Body of pancreas (tissue), 4 donors: ENCODE results near the gene KCNQ4. TPM values are rescaled to one million over a fixed set of nuclear protein-coding genes. Genes with fewer than 3 reads are reported as not detected.

Source experiments
- ATAC-seq: fragments of 150-250 bp; one replicate; pipeline ENCODE4 v1.9.1; 2016
- DNase-seq, 4 donors: peaks; one replicate each; pipeline ENCODE4 v3.0.0-alpha.2; 2019
- H3K27ac ChIP-seq, 4 donors: fragments of 200-600 bp; sonication (generic); 1 replicate in 3 of 4; 2 replicates in 1 of 4; pipeline versions ENCODE4 v1.5.1 to v1.6.1; 2016 to 2019; ENCODE audit warnings: mild to moderate bottlenecking in 1 of 4, mixed read lengths in 1 of 4, moderate library complexity in 1 of 4
- H3K27me3 ChIP-seq, 2 donors: fragments of 200-600 bp; sonication (generic); one replicate each; pipeline ENCODE4 v1.6.0; 2016; ENCODE audit warnings: mild to moderate bottlenecking in 1 of 2
- H3K36me3 ChIP-seq, 2 donors: fragments of 200-600 bp; sonication (generic); replicated peaks in 1 of 2; 2 replicates each; pipeline ENCODE4 v1.5.1; 2016; ENCODE audit warnings: low read depth in 2 of 2; ENCODE audit not compliant: insufficient read depth in 1 of 2
- H3K4me1 ChIP-seq: fragments of 200-600 bp; sonication (generic); one replicate; pipeline ENCODE4 v1.6.0; 2016
- H3K4me3 ChIP-seq, 2 donors: fragments of 200-600 bp; sonication (generic); 1 replicate in 1 of 2; 2 replicates in 1 of 2; pipeline ENCODE4 v1.5.1; 2016 to 2019
- H3K9me3 ChIP-seq, 3 donors: fragments of 200-600 bp; sonication (generic); 1 replicate in 2 of 3; 2 replicates in 1 of 3; pipeline ENCODE4 v1.5.1; 2016
- POLR2A ChIP-seq, 3 donors: fragments of 450-650 bp; IDR thresholded peaks; one replicate each; pipeline ENCODE4 v1.6.1; 2016; ENCODE audit warnings: antibody characterized with exemption in 3 of 3, mild to moderate bottlenecking in 2 of 3
- WGBS, 2 donors: methylation state at CpG; one replicate each; pipeline ENCODE4 v1.1.5; 2017; 5-methylcytosine and 5-hydroxymethylcytosine counted together
- intact Hi-C: fragments of 100-400 bp; cut with DNase I; formaldehyde crosslinking; loops from one replicate; pipeline ENCODE4 v1.15.1; 2023
- total RNA-seq, 2 donors: library from RNA; depleted of rRNA; stranded (reverse); fragments of >200 nt; gene quantifications; one replicate each; pipeline ENCODE4 v1.1.0, GENCODE V29; 2016
- TF ChIP-seq, protein P1 (sequence below), 7 experiments: fragments of 450-650 bp in 4 of 7; fragments of 200-600 bp in 3 of 7; sonication (generic) in 3 of 7; IDR thresholded peaks; one replicate each; pipeline ENCODE4 v1.5.1; 2016 to 2019; ENCODE audit warnings: antibody characterized with exemption in 7 of 7

KCNQ4 gene
- total RNA-seq, 2 donors from 2014 or later, result 1.8 to 4.0 TPM

DNA sequence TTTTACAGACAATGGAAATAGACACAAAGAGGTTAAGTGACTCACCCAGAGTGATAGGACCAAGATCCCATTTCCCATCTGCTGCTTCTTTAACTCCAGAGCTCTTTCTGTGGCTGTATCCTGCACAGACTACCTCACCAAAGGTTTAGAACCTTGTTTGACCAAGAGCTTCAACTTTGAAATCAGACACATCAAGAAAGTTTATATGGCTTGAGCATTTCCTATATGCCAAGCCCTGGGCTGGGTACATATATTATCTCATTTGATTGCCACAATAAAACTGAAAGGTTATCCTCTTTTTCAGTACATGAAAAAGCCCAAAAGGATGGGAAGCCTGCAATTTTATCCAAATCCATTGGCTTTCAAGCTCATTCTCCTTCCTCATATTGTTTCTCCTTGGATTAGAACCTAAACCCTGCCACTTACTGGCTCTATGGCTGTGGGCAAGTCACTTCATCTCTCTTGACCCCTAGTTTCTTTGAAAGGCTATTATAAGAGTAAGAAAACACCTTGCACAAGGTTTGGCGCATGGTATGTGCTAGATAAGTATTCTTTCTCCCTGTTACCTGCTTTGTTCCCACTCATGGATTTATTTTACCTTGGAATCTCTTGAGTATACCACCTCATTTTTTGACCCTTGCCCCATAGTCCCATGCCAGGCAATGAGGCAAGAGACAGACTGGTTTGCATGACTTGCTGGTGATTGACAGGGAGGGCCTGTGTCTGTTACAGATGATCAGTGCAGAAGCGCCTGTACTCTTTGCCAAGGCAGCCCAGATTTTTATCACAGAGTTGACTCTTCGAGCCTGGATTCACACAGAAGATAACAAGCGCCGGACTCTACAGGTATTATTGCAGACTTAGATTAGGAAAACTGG, 34.5 kb upstream of the KCNQ4 start:
- intact Hi-C loops, result no loop called here
- Histone ChIP-seq H3K4me1 (peaks cover 16% of the 10 kb centered on the region), H3K4me3 (no peak overlapping the region), H3K9me3 (no peaks in the 10 kb centered on the region), H3K27me3 (no peaks in the 10 kb centered on the region), H3K27ac (no peak overlapping the region), H3K36me3 (peaks cover 0 to 20% of the 10 kb centered on the region in 2 donors)
- no peak for DNase-seq
- no peak for ATAC-seq
- TF ChIP-seq POLR2A (IDR thresholded peaks at IDR 0.05), result no peak
- TF ChIP-seq, protein P1, sequence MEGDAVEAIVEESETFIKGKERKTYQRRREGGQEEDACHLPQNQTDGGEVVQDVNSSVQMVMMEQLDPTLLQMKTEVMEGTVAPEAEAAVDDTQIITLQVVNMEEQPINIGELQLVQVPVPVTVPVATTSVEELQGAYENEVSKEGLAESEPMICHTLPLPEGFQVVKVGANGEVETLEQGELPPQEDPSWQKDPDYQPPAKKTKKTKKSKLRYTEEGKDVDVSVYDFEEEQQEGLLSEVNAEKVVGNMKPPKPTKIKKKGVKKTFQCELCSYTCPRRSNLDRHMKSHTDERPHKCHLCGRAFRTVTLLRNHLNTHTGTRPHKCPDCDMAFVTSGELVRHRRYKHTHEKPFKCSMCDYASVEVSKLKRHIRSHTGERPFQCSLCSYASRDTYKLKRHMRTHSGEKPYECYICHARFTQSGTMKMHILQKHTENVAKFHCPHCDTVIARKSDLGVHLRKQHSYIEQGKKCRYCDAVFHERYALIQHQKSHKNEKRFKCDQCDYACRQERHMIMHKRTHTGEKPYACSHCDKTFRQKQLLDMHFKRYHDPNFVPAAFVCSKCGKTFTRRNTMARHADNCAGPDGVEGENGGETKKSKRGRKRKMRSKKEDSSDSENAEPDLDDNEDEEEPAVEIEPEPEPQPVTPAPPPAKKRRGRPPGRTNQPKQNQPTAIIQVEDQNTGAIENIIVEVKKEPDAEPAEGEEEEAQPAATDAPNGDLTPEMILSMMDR (IDR thresholded peaks at IDR 0.05), result no peak
- 70 to 81% methylated on average over 5 of the region's 5 CpGs for WGBS, 2 donors

- H3K27me3 ChIP-seq, result no peaks in the 10 kb centered on the region
- ATAC-seq (no peak), DNase-seq (no peak)
- intact Hi-C loops, result no loop called here
- TF ChIP-seq, protein P1 (IDR thresholded peaks at IDR 0.05), result no peak
- no peak for TF ChIP-seq POLR2A (IDR thresholded peaks at IDR 0.05)
- no peak overlapping the region for H3K27ac ChIP-seq
- H3K36me3 ChIP-seq, result peaks cover 0 to 26% of the 10 kb centered on the region in 2 donors
- peaks cover 16% of the 10 kb centered on the region for H3K4me1 ChIP-seq
- 42 to 80% methylated on average over 3 of the region's 3 CpGs for WGBS, 2 donors
- H3K4me3 ChIP-seq, result no peak overlapping the region
- no peaks in the 10 kb centered on the region for H3K9me3 ChIP-seq
Observed at GRCh38 chr1:40749817-40750216, 33.8 kb upstream of the KCNQ4 start.

GRCh38 chr1:40750451-40750908, 33.1 kb upstream of the KCNQ4 start:
- intact Hi-C loops, result no loop called here
- Histone ChIP-seq H3K4me1 (peaks cover 16% of the 10 kb centered on the region), H3K36me3 (peaks cover 0 to 26% of the 10 kb centered on the region in 2 donors), H3K27me3 (no peaks in the 10 kb centered on the region), H3K27ac (no peak overlapping the region), H3K9me3 (no peaks in the 10 kb centered on the region), H3K4me3 (no peak overlapping the region)
- ATAC-seq (no peak), DNase-seq (no peak)
- WGBS, 2 donors, result 72 to 95% methylated on average over 2 of the region's 2 CpGs
- no peak for TF ChIP-seq POLR2A (IDR thresholded peaks at IDR 0.05)
- TF ChIP-seq, protein P1 (IDR thresholded peaks at IDR 0.05), result no peak

GRCh38 chr1:40751802-40752201, 31.8 kb upstream of the KCNQ4 start:
- 90 to 91% methylated on average over 4 of the region's 4 CpGs for WGBS, 2 donors
- peaks cover 0 to 26% of the 10 kb centered on the region in 2 donors for H3K36me3 ChIP-seq
- no peaks in the 10 kb centered on the region for H3K27me3 ChIP-seq
- H3K27ac ChIP-seq, result no peak overlapping the region
- H3K4me1 ChIP-seq, result peaks cover 16% of the 10 kb centered on the region
- no peak for ATAC-seq
- intact Hi-C loops, result no loop called here
- no peaks in the 10 kb centered on the region for H3K9me3 ChIP-seq
- no peak overlapping the region for H3K4me3 ChIP-seq
- no peak for DNase-seq
- TF ChIP-seq POLR2A (IDR thresholded peaks at IDR 0.05), result no peak
- TF ChIP-seq, protein P1 (IDR thresholded peaks at IDR 0.05), result no peak
